ENCODE results near the gene FYCO1. TPM values are rescaled to one million over a fixed set of nuclear protein-coding genes. Genes with fewer than 3 reads are reported as not detected.

The FYCO1 gene
- total RNA-seq, 6 experiments from 2014 or later: 20.8 to 30.7 (median 27.2) TPM

DNA sequence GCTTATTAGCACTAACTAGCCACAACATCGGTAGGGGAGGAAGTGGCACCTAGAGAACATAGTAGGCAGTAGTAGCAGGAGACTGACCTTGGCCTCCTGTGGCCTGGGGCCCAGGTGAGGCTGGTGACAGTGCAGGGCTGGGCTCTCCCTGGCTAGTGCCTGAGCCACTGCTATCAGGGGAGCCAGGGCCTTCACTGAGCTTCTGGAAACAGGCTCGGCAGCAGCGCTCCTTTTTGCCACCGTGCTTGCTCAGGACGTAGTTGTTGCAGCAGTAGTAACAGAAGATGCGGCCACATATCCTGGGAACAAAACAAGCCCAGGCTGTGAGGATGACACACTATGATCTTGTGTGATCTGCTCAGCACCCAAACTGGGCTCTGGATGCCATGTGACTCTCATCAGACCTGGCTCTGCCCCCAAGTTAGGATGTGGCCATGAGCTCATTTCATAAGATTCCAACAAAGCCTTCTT, 37.3 kb downstream of the FYCO1 start:
- Mint-ChIP-seq H3K4me1 (ENCODE audit: low read depth) (peaks cover 12% of the 10 kb centered on the region), H3K4me3 (no peak overlapping the region), H3K36me3 (ENCODE audit: low read depth) (peaks cover 67% of the 10 kb centered on the region), H3K27ac (peak overlapping the region; percentile 69; the same call in 1 of the 2 replicates), H3K9me3 (no peaks in the 10 kb centered on the region), H3K27me3 (ENCODE audit: insufficient read depth) (no peaks in the 10 kb centered on the region; the same call in 1 of the 2 replicates)
- TF ChIP-seq, protein P1, sequence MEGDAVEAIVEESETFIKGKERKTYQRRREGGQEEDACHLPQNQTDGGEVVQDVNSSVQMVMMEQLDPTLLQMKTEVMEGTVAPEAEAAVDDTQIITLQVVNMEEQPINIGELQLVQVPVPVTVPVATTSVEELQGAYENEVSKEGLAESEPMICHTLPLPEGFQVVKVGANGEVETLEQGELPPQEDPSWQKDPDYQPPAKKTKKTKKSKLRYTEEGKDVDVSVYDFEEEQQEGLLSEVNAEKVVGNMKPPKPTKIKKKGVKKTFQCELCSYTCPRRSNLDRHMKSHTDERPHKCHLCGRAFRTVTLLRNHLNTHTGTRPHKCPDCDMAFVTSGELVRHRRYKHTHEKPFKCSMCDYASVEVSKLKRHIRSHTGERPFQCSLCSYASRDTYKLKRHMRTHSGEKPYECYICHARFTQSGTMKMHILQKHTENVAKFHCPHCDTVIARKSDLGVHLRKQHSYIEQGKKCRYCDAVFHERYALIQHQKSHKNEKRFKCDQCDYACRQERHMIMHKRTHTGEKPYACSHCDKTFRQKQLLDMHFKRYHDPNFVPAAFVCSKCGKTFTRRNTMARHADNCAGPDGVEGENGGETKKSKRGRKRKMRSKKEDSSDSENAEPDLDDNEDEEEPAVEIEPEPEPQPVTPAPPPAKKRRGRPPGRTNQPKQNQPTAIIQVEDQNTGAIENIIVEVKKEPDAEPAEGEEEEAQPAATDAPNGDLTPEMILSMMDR (IDR thresholded peaks at IDR 0.05): no peak
- DNase-seq: peak; percentile 69

DNA sequence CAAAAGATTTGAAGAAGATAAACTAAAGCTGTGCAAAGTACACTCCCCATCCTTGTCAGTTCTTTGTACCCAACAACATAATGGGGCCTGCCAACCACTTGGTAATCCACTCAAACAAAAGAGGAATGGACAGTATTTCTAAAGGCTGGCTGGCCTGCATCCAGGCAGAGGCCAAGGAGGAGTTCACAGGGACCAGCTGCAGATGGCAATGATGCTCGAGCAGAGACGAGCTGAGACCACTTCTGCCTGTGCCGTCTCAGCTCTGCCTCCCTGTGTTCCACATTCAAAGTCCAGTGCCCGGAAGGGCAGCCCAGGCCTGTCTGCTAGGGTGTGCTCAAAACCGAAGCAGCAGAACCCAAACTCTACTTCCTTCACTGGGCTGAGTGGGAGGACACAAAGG, 38.0 kb downstream of the FYCO1 start:
- Mint-ChIP-seq H3K4me1 (ENCODE audit: low read depth) (peaks cover 12% of the 10 kb centered on the region), H3K36me3 (ENCODE audit: low read depth) (peaks cover 70% of the 10 kb centered on the region), H3K27me3 (ENCODE audit: insufficient read depth) (no peaks in the 10 kb centered on the region; the same call in 1 of the 2 replicates), H3K9me3 (no peaks in the 10 kb centered on the region), H3K4me3 (no peak overlapping the region), H3K27ac (no peak overlapping the region)
- TF ChIP-seq, protein P1 (IDR thresholded peaks at IDR 0.05): no peak
- DNase-seq: no peak

DNA sequence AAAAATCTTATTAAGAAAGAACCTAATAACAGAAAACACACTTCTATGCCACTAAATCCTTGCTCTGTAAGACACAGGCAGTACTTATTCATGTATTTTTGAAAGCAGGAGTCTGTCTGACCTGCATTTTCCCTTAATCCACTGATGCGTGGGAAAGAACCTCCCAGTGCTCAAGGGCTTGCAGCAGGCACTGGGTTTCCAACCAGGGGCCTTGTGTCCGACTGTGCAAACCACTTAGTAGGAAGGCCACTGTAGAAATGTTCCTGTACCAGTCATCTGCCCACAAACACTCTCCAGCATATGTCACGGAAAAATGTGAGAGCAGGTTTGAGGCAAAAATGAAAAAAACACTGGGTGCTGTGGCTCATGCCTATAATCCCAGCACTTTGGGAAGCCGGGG, 39.9 kb downstream of the FYCO1 start:
- no peak overlapping the region for H3K4me3 Mint-ChIP-seq

DNA sequence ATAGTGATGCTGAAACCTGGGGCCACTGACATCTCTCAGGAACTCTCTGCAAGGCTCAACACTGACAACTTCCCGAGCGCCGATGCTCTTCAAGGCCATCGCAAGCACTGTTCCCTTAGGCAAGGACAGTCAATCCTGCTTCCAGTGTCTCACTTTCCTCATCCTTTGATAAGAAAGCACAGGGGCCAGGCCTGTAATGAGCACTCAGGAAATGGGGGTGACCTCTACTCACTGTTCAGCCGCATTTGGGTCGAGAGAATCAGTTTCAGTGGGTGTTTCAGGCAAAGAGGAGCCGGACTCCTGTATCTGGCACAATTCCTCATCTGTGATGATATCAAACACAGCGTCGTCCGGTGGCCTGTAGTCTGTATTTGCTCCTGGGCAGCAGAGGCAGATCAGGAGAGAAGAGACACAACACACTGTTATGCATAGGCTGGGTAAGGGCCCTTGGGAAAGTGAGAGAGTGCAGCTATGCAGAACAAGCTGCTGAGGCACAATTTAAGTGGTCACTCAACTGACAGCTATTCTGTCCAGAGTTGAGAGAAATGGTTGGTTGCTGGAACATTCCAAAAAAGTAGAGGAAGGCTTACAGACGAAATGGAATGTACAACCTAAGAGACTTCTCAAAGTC, 40.5 kb downstream of the FYCO1 start:
- H3K27ac Mint-ChIP-seq: no peak overlapping the region
- H3K36me3 Mint-ChIP-seq (ENCODE audit: low read depth): peaks cover 74% of the 10 kb centered on the region
- H3K27me3 Mint-ChIP-seq (ENCODE audit: insufficient read depth): no peaks in the 10 kb centered on the region; the same call in 1 of the 2 replicates
- H3K9me3 Mint-ChIP-seq: no peaks in the 10 kb centered on the region
- H3K4me3 Mint-ChIP-seq: no peak overlapping the region
- TF ChIP-seq, protein P1 (IDR thresholded peaks at IDR 0.05): no peak
- no peak for DNase-seq
- peaks cover 12% of the 10 kb centered on the region for H3K4me1 Mint-ChIP-seq (ENCODE audit: low read depth)

More for the DNA sequence above, 39.9 kb downstream of the FYCO1 start:
- DNase-seq: no peak
- Mint-ChIP-seq H3K36me3 (ENCODE audit: low read depth) (peaks cover 78% of the 10 kb centered on the region), H3K27ac (no peak overlapping the region), H3K9me3 (no peaks in the 10 kb centered on the region), H3K27me3 (ENCODE audit: insufficient read depth) (no peaks in the 10 kb centered on the region; the same call in 1 of the 2 replicates), H3K4me1 (ENCODE audit: low read depth) (peaks cover 12% of the 10 kb centered on the region)
- TF ChIP-seq, protein P1 (IDR thresholded peaks at IDR 0.05): no peak

DNA sequence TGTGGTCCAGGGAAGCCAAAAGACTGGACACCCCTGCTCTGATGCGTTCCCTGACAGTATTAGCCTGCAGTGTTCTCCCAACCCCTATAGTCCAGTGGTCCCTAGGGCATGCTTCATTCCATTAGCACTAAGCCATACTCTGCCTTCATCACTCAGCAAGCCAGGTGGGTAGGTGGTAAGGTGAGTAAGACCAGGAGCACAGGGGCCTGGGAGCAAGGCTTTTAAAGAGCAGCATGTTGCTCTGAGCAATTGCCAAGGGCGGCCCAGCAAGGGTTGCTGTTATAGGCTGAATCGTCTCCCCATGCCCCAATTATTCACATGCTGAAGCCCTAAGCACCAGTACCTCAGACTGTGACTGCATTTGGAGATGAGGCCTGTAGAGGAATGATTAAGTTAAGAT, 41.3 kb downstream of the FYCO1 start:
- TF ChIP-seq, protein P1 (IDR thresholded peaks at IDR 0.05): no peak
- no peak overlapping the region for H3K4me3 Mint-ChIP-seq

More for the DNA sequence above, 41.3 kb downstream of the FYCO1 start:
- Mint-ChIP-seq H3K4me1 (ENCODE audit: low read depth) (peaks cover 17% of the 10 kb centered on the region), H3K27ac (no peak overlapping the region), H3K9me3 (no peaks in the 10 kb centered on the region), H3K27me3 (ENCODE audit: insufficient read depth) (no peaks in the 10 kb centered on the region; the same call in none of the 2 replicates), H3K36me3 (ENCODE audit: low read depth) (peaks cover 67% of the 10 kb centered on the region)
- no peak for DNase-seq

Data from HFFc6 (cell line).